Ammon's horn (tissue), 1 donor: ENCODE results near the gene TRMT2A.

Experiments used
- DNase-seq: peaks from one replicate; pipeline ENCODE4 v3.0.0-alpha.2; 2016; ENCODE audit warnings: low spot score

TRMT2A gene

DNA sequence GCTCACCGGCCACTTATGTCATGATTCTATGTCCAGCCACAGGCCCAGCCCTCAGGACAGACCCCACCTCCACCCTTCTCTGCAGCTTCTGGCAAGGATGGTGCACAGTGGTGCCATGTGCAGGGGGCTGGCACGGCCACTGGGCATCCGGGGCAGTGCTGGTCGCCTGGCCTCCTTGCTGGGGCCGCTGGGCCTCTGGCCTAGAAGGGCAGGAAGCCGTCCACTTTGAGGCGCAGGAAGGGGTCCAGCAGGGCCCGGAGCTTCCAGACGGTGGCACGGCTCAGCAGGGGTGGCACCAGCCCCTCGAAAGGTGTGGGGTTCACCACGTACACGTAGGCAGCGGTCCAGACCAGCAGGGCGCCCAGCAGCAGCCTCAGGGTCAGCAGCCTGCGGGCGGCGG is 31.4 kb upstream of the TRMT2A start:
- DNase-seq: no peak

DNA sequence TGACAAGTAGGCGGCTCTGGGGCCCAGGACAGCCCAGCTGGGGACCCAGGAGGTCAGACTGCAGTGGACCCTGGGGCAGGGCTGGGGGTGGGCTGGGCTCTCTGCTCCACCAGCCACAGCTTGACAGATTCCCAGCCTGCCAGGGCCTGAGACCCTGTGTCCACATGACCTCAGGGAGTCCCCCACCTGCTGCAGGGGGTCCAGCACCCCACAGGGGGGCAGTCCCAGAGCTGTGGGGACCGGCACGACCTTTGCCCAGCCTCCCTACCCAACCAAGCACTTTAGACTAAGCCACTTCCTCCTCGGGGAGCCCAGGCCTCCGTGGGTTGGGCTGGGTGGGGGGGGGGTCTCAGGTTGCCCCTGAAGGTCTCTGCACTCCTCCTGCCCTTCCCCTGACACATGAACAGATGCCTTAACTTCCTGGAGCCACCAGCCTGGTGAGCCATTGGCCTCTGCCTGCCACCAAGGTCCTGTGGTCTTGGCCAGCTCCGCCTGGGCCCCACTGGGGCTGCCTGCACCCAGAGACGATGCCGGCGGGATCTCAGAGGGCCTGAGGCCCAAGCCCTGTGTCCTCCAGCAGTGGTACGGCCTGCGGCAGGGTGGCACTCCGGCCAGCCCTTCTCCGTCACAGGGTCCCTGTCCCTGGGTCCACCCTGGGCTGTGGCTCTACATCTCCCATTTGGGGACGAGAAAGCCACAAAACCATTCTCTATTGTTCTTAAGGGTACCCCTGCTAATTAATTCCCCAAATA is 30.4 kb upstream of the TRMT2A start:
- DNase-seq: no peak

DNA sequence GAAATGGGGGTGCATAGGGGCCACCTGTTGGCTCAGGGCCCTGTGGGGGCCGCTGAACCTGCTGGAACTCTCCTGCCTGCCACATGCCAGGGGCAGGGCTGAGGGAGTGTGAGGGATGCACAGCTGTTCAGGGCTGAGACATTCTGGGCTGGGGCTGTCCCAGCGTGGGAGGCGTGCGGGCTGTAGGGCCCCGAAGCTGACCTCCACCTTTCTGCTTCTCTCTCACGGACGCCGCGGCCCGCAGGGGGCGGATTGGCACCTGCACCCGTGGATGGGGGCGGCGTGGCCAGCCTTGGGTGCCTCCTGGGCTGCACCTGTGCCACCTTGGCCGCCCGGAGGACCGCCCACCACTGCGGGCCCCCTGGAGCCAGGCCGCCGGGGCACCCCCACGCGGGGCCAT is 29.8 kb upstream of the TRMT2A start:
- no peak for DNase-seq

DNA sequence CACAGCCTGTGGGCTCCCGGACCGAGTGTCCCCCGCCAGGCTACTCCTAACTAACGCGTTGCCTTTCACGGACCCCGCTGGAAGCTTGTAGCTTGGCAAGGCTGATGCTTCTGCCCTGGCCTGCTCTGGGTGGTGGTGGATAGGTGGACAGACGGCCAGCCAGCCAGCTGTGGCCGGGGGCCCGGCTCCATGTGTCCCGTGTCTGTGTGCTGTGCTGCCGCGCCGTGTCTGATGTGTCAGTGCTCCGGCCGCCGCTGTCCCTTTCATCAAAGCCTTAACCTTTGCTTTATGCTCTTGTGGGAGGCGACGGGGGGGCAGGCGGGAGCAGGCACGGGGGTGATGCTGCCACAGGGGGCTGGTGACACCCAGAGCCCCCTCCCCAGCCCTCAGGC is 28.8 kb upstream of the TRMT2A start:
- DNase-seq: no peak

DNA sequence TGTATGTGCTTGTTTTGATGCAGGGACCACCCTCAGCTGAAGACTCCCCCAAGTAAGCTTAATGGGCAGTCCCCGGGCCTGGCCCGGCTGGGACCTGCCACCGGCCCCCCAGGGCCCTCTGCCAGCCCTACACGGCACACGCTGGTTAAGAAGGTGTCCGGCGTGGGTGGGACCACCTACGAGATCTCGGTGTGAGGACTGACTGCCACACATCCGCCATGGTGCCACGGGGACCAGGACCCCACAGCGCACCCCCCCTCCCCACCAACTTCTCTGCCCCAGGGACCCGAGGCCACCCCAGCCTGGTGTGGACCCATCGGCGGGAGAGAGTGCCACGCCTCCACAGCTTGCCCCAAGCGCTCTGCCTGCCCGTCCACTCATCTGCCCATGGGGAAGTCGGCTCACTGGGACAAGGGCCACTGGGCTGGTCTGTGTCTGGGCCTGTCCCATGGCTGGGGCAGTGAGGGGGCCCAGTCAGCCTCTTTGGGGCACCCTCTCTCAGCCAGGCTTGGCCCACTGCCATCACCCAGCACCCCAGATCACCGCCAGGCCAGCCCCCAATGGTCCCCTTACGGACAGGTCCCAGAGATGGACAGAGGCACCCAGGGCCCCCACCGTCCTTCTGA is 28.3 kb upstream of the TRMT2A start:
- no peak for DNase-seq

DNA sequence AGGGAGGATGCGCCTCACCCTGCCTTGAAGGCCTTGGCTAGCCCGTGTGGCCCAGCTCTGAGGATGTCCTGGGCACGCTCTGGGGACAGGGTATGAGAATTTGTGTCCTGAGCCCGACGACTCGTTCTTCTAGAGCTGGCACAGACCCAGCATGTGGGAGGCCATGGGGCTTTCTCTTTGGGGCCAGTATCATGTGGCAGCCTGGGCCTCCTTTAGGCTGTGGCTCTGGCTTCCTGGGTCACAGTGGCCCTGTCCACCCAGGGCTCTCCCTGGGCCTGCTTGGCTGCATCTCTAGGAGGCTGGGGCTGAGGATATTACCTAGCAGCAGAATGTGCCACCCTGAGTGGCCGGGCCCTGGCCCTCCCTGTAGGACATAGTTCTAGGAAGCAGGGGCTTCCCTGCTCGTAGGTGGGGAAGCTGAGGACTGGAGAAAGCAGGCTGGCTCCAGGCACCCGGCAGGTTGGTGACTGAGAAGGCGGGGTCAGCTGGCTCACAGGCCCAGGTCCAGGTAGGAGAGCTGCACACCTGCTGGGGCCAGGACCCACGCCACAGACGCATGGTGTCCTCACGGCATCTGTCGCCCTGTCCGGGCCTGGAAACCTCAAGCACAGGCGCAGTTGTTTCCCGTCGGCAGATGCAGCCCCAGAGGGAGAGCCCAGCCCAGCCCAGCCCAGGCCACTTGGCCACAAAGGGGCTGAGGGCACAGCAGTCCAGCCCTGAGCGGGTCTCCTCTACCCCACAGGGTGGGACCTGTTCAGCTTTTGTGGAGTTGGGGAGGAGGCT is 27.0 kb upstream of the TRMT2A start:
- DNase-seq: no peak

DNA sequence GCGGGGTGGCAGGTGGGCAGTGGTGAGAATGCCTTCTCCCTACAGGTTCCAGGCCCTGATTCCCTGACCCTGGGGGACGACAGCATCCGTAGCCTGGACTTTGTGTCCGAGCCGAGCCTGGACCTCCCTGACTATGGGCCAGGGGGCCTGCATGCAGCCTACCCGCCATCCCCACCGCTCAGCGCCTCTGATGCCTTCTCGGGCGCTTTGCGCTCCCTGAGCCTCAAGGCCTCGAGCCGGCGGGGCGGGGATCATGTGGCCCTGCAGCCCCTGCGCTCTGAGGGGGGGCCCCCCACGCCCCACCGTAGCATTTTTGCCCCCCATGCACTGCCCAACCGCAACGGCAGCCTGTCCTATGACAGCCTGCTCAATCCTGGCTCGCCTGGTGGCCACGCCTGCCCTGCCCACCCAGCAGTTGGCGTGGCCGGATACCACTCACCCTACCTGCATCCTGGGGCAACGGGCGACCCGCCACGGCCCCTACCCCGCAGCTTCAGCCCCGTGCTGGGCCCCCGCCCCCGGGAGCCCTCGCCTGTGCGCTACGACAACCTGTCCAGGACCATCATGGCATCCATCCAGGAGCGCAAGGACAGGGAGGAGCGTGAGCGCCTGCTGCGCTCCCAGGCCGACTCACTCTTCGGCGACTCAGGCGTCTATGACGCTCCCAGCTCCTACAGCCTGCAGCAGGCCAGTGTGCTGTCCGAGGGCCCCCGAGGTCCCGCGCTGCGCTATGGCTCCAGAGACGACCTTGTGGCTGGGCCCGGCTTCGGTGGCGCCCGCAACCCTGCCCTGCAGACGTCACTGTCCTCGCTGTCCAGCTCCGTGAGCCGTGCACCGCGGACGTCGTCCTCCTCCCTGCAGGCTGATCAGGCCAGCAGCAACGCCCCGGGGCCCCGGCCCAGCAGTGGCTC is 25.9 kb upstream of the TRMT2A start:
- DNase-seq: no peak

DNA sequence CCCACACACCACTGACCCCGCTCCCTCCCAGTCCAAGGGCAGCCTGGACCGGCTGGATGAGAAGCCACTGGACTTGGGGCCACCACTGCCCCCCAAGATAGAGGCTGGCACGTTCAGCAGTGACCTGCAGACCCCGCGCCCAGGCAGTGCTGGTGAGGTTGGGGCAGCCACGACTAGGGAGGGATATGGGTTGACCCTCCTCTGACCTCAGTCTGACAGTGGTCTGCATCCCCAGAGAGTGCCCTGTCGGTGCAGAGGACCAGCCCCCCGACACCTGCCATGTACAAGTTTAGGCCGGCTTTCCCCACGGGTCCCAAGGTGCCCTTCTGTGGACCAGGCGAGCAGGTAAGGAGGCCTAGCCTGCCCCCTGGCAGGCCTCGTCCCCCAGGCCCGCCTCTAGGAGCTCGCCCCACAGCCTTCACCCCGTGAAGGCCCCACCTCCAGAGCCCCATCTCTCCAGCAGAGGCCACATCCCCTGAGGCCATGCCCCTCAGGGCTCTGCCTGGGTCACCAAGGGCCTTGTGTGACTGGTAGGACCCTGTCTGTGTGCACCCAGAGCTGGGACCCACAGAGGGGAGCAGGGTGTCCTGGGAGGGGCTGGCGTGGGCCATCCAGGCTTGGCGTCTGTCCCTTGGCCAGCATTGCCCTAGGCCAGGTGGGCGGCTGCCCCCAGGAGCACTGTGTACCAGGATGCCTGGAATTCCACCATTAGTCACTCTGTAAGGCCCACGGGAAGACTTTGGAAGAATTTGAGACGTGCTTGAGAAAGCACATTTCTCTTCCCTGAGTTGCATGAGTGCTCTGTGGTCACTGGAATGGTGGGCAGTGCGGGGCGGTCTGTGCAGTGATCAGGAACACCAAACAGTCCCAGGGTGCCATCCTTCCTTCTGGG is 24.4 kb upstream of the TRMT2A start:
- no peak for DNase-seq

DNA sequence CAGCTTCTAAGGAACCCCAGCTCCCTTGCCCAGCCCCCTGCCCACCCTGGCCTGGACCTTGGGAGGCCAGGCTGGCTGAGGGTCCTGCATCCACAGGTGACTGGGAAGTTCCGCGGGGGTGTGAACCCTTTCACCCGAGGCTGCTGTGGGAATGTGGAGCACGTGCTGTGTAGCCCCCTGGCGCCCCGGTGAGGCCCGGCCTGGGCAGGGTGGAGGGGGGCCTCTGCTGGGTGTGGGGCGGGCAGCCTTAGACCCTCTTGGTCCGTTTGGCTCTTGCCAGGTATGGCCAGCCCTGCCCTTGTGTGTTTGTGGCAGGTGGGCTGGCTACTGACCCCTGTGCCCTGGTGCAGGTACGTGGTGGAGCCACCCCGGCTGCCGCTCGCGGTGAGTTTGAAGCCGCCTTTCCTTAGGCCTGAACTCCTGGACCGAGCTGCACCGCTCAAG is 23.5 kb upstream of the TRMT2A start:
- DNase-seq: no peak

DNA sequence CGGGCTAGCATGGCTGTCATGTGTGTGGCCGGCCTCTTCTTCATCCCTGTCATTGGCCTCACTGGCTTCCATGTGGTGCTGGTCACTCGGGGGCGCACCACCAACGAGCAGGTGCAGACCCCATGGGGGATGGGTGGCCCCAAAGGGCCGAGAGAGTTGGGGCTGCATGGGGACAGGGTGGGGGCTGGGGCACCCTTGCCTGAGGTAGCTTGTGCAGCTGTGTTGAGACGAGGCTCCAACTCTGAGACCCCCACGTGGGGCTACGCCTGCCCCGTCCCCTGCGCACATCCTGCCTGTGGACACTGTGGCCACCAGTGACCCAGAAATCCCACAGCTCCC is 23.1 kb upstream of the TRMT2A start:
- DNase-seq: no peak

DNA sequence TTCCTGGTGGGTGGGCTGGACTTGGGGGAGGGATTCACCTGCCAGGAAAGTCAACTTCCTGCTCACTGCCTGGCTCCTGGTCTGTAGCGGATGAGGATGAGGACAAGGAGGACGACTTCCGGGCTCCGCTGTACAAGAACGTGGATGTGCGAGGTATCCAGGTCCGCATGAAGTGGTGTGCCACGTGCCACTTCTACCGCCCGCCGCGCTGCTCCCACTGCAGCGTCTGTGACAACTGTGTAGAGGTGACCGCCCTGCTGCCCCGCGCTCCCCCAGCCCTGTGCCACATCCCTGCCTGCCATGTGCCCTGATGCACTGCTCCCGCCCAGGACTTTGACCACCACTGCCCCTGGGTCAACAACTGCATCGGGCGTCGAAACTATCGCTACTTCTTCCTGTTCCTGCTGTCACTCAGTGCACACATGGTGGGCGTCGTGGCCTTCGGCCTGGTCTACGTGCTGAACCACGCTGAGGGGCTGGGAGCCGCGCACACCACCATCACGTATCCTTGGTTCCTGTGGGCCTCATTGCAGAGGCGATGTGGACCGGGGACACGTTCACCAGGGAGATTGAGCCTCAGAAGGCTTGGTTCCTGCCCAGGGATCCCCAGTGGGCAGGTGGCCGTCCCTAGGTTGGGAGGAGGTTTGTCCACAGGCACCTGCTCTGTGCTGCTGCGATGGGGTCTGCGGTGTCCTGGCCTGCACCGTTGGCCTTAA is 22.5 kb upstream of the TRMT2A start:
- DNase-seq: no peak

DNA sequence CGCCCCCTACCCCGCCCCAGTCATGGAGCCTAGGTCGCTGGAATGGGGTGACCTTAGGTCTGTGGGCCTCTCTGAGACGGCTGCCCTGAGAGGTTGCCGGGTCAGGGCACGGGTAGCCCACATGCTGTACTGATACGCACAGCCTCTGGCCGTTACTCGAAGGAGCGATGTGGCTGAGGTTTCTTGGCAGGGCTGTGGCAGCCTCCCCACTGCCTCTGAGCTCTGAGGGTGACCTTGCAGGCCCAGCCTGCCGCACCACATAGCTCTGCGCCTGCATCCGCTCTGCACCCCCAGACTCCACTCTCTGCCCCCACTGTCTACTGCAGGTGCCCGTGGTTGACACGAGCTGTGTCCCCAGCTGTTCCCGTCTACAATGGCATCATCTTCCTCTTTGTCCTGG is 21.8 kb upstream of the TRMT2A start:
- DNase-seq: no peak

DNA sequence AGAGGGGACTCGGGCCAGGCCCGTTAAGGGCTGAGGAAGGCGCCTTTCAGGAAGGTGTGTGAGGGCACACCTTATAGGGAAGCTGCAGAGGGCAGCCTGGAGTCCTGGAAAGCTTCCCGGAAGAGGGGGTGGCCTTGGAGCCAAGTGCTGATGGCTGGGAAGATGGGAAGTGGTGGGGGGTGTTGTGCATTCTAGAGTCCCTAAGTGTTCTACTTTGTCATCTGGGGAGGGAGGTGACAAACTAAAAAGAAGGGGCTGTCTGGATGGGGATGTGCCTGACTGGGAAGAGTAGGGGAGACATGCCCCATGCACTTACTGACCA is 21.4 kb upstream of the TRMT2A start:
- DNase-seq: peak; percentile 46

DNA sequence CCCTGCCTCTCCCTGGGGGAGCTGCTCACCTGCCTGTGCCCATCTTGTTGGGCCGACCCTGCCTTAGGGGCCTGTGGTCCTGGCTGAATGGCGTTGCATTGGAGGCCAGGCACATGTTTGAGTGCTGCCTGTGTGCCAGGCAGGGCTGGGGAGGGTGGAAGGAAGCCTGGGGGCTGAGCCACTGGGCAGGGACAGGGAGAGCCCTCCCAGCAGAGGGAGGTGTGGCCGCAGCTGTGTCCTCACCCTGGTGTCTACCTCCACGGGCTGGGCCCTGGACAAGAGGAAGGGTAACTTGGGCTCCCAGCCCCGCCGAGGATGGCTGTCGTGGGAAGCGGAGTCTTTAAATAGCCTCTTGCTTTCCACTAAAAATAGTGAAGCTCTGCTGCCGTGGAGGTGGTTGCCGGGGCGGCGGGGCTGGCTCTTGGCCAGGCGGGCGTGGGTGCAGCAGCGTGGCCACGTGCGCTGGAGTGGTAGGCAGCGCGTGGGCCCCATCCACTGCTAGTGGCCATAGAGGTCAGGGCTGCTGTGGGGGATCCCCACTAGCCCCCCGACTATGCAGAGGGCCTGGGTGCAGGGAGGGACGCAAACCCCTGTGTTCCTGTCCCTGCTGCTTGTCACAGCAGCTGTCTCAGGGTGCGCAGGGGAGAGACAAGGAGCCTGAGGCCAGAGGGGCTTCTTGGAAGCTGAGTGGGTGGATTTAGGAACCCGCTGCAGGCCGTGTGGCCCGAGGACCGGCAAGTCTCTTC is 20.8 kb upstream of the TRMT2A start:
- DNase-seq: peak; percentile 50

DNA sequence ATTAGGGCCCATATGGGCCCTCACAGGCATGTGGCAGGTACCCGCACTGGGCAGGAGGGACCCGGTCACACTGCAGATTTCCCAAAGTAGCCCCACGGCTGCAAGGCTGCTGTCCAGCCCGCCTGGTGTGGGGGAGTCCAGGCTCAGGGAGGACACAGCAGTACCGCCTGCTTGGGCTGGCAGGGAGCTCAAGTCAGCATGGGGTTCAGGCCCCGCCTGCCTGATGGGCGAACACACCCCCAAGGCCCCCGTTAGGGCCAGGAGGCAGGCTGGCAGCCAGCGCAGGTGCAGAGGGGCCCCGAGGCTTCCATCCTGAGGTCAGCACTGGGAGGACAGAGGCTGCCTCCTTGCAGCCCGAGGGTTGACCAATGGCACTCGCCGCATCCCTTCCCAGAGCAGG is 20.1 kb upstream of the TRMT2A start:
- DNase-seq: no peak

DNA sequence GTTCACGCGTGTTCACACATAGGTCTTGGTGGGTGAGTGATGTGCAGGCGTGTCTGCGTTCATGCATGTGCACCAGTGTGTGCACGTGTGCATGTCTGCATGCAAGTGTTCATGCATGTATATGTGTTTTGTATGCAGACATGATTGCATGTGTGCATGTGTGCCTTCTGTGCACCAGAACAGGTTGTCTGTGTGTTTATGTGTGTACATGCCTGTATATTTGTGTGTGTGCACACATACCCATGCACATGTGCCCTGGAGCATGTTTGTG is 19.5 kb upstream of the TRMT2A start:
- DNase-seq: no peak

DNA sequence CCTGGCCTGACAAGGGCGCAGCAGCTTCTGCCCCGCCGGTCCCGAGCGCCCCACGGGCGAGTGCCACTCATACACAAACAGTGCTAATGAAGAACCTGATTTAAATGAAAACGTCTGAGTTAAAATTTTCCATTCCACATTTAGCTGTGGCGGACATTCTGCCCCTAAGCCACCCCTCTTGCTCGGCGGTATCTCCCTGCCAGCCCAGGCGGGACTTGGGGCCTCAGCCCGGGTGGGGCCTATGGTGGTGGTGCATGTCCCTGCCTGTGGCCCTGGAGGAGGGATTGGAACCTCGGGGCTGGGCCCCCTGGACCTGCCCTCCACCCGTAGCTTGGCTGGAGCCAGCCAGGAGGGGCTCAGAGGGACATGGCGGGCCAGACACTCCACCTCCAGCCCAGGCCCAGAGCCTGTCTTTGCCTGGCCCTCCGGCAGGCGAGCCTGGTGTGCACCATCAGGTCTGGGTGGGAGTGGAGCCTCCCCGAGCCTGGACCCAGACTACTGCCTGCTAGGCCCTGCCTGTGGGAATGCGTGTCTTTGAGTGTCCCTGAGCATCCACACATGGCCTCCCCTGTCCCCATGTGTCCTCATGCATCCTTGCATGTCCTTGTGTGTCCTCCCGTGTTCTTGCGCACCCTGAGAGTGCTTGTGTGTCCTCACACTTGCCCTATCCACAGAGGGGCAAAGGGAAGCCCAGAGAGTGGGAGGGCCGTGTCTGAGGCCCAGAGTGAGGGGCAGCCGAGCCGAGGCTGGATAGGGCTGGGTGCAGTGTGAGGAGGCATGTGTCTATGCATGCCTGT is 19.0 kb upstream of the TRMT2A start:
- no peak for DNase-seq

DNA sequence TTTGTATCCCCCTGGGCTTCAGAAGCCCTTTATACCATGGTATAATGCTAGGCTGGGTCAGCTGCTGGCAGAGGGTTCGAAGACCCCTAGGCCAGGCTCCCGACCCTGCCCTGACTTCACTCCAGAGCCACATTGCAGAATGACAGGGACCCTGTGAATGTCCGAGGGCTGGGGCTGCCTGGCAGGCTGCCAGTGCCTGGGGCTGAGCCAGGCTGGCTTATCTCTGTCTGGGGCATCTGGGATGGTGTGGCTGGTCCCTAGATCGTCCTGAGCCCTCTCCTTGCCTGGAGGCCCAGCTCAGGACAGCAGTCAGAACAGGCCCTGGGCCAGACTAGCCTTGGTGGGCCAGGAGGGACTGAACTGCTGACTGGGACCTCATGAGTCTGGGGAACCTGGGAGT is 18.2 kb upstream of the TRMT2A start:
- DNase-seq: no peak

DNA sequence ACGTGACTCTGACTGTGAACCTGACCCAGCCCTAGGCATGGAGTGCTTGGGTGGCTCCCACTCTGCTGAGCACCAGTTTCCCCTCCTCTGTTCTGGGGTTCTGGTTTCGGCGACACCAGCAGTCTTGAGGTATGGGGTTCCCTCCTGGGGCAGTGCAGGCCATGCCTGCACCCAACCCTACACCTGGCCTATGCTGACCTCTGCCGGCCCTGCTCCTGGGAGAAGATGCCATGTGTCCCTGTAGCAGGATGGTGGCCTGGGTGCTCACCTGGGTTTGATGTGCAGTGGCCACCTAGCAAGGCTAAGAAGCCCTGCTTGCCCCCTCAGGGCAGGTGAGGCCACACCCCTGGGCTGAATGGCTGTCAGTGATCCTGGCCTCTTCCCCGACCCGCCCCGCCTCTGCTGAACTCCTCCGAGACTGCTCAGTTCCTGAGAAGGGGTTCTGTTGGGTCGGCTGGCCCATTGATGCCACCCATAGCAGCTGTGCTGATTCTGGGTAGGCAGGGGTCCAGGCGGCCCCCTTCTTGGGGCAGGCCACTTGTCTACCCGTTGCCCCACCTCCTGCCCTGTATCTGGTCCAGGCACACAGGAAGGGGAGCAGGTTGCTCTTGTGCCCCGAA is 17.0 kb upstream of the TRMT2A start:
- DNase-seq: no peak
